Measurements from ENCODE around the gene PODXL2.

The PODXL2 gene

GRCh38 chr3:127658234-127658633, 29.2 kb downstream of the PODXL2 start:
- in situ Hi-C loops (cut with HindIII; ENCODE audit: low pct_unique_long_range_greater_than_20kb, low sequenced_read_pairs): no loop called here
- no peak for DNase-seq (ENCODE audit: low read depth in 1 of 2, low spot score in 1 of 2)
- no peak for TF ChIP-seq JUND (IDR thresholded peaks at IDR 0.05; ENCODE audit: low read depth)

- no peak for TF ChIP-seq JUND (IDR thresholded peaks at IDR 0.05; ENCODE audit: low read depth)
- DNase-seq (ENCODE audit: low read depth in 1 of 2, low spot score in 1 of 2): no peak
- in situ Hi-C loops (cut with HindIII; ENCODE audit: low pct_unique_long_range_greater_than_20kb, low sequenced_read_pairs): no loop called here
These were observed 31.8 kb downstream of the PODXL2 start for GRCh38 chr3:127660621-127661251.

- DNase-seq (ENCODE audit: low read depth in 1 of 2, low spot score in 1 of 2): no peak
- in situ Hi-C loops (cut with HindIII; ENCODE audit: low pct_unique_long_range_greater_than_20kb, low sequenced_read_pairs): no loop called here
- no peak for TF ChIP-seq JUND (IDR thresholded peaks at IDR 0.05; ENCODE audit: low read depth)
These were observed 32.6 kb downstream of the PODXL2 start for GRCh38 chr3:127661600-127661999.

DNA sequence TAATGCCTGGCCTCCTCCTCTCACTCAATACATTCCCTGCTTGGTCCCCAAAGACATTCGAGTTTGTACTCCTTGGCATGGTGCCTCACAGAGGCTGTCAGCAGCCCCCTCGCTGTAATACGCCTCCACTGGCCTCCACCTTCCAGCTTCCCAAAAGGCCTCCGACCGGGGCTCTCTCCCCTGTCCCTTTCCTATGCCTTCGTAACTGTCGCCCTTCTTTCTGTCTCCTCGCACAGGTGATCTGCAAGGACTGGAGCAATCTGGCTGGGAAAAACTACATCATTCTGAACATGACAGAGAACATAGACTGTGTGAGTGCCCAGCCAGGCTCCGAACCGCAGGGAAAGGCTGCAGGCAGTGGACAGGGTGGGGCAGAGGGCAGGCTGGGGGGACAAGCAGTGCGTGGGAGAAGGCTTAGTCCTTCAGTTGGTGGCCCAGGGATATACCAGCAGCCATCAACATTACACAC, 33.0 kb downstream of the PODXL2 start:
- no peak for DNase-seq (ENCODE audit: low read depth in 1 of 2, low spot score in 1 of 2)
- no peak for TF ChIP-seq JUND (IDR thresholded peaks at IDR 0.05; ENCODE audit: low read depth)
- in situ Hi-C loops (cut with HindIII; ENCODE audit: low pct_unique_long_range_greater_than_20kb, low sequenced_read_pairs): no loop called here

DNA sequence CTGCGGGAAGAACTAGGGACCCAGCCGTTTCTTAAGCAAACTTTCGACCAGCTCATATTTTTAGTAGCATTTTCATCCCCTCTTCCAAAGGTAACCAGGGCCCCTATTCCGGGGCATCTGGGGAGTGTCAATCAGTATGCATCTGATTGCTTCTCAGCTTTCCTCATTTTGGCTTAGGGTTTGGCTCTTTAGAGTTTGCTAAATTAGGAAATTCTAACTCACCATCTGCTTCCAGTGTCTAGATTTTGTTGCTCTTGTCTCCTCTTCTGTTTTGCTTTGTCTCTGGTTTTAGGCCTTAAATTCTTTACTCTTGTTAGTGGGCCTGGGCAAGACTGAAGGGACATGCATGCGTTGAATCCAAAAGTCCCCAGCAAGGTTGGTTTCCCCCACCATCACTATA, 34.2 kb downstream of the PODXL2 start:
- in situ Hi-C loops (cut with HindIII; ENCODE audit: low pct_unique_long_range_greater_than_20kb, low sequenced_read_pairs): no loop called here
- no peak for DNase-seq (ENCODE audit: low read depth in 1 of 2, low spot score in 1 of 2)
- no peak for TF ChIP-seq JUND (IDR thresholded peaks at IDR 0.05; ENCODE audit: low read depth)

GRCh38 chr3:127665165-127665564, 36.2 kb downstream of the PODXL2 start:
- no peak for TF ChIP-seq JUND (IDR thresholded peaks at IDR 0.05; ENCODE audit: low read depth)
- DNase-seq (ENCODE audit: low read depth in 1 of 2, low spot score in 1 of 2): no peak
- in situ Hi-C loops (cut with HindIII; ENCODE audit: low pct_unique_long_range_greater_than_20kb, low sequenced_read_pairs): no loop called here

DNA sequence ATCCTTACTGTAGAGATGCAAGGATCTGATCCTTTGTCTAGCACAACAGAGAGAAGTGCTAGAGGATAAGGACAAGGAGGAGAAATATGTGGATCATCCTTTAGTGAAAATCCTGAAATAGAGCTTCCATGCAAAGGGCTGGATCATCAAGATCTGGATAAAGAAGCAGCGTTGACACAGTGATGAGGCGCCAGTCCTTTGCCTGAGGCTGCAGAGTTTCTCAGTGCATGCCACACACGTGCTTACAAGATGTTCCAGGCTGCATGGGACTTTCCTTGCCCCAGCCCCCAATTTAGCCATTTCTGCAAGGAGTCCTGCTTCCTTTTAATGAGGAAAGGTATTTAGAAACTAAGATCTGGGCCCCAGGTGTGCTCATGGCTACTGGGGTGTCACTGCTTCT, 36.6 kb downstream of the PODXL2 start:
- TF ChIP-seq JUND (IDR thresholded peaks at IDR 0.05; ENCODE audit: low read depth): no peak
- in situ Hi-C loops (cut with HindIII; ENCODE audit: low pct_unique_long_range_greater_than_20kb, low sequenced_read_pairs): no loop called here
- no peak for DNase-seq (ENCODE audit: low read depth in 1 of 2, low spot score in 1 of 2)

DNA sequence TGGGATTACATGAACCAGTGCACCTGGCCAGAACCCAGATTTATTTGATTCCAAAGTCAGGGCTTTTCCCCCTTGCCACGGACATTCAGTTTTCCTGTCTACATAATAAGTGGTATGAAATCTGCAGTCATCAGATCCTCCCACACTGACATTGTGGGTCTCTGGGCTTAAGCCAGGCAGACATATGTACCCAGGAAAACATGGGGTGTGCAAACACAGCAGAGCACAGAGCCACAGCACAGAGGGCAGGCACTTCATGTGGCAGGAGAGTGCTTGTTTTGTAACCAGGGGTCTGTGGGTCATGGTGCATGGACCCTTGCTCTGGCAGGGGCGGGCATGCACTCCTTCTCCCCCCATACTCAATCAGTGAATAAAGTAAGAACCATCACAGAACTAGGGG, 37.7 kb downstream of the PODXL2 start:
- TF ChIP-seq JUND (IDR thresholded peaks at IDR 0.05; ENCODE audit: low read depth): no peak
- in situ Hi-C loops (cut with HindIII; ENCODE audit: low pct_unique_long_range_greater_than_20kb, low sequenced_read_pairs): no loop called here
- no peak for DNase-seq (ENCODE audit: low read depth in 1 of 2, low spot score in 1 of 2)

- in situ Hi-C loops (cut with HindIII; ENCODE audit: low pct_unique_long_range_greater_than_20kb, low sequenced_read_pairs): no loop called here
- no peak for DNase-seq (ENCODE audit: low read depth in 1 of 2, low spot score in 1 of 2)
- TF ChIP-seq JUND (IDR thresholded peaks at IDR 0.05; ENCODE audit: low read depth): no peak
These were observed 38.2 kb downstream of the PODXL2 start for GRCh38 chr3:127667119-127667681.

DNA sequence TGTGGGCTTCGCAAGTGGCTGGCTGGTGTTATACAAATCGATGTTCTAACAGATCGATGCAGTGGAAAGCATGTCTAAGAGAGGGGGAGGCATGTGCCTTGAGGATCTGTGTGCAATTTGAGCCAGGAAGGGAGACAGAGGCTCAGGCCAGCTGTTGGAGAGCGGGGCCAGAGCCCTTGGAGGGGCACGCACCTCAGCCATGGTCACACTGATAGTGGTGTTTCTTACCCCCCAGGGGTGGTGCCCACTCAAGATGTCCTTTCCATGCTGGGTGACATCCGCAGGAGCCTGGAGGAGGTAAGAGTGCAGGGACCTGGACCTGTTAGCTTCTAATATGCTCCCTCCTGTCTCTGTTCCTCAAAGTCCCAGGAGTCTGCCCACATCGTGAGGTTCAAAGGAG, 39.9 kb downstream of the PODXL2 start:
- no peak for DNase-seq (ENCODE audit: low read depth in 1 of 2, low spot score in 1 of 2)
- TF ChIP-seq JUND (IDR thresholded peaks at IDR 0.05; ENCODE audit: low read depth): no peak
- in situ Hi-C loops (cut with HindIII; ENCODE audit: low pct_unique_long_range_greater_than_20kb, low sequenced_read_pairs): no loop called here

GRCh38 chr3:127669541-127670228, 40.7 kb downstream of the PODXL2 start:
- in situ Hi-C loops (cut with HindIII; ENCODE audit: low pct_unique_long_range_greater_than_20kb, low sequenced_read_pairs): no loop called here
- DNase-seq (ENCODE audit: low read depth in 1 of 2, low spot score in 1 of 2): no peak
- TF ChIP-seq JUND (IDR thresholded peaks at IDR 0.05; ENCODE audit: low read depth): no peak

DNA sequence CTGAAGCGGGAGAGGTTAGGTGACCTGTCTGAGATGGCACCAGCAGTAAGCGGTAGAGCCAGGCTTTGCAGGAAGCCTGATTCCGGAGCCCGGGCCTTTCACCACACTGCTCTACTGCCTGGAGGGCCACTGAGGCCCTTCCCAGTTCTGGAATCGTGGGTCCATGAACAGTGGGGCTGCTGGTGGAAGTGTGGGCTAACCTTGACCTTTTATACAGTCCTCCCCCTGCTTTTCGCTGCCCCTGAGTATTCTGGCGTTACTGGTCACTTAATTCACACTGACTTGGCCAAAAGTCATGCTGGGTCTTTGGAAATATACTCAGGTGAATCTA, 41.2 kb downstream of the PODXL2 start:
- in situ Hi-C loops (cut with HindIII; ENCODE audit: low pct_unique_long_range_greater_than_20kb, low sequenced_read_pairs): no loop called here
- no peak for TF ChIP-seq JUND (IDR thresholded peaks at IDR 0.05; ENCODE audit: low read depth)
- DNase-seq (ENCODE audit: low read depth in 1 of 2, low spot score in 1 of 2): no peak

- in situ Hi-C loops (cut with HindIII; ENCODE audit: low pct_unique_long_range_greater_than_20kb, low sequenced_read_pairs): no loop called here
- no peak for DNase-seq (ENCODE audit: low read depth in 1 of 2, low spot score in 1 of 2)
- TF ChIP-seq JUND (IDR thresholded peaks at IDR 0.05; ENCODE audit: low read depth): no peak
These were observed 42.0 kb downstream of the PODXL2 start for GRCh38 chr3:127670761-127671522.

Measured in T47D (cell line).